OCI-LY7 (cell line): Measurements from ENCODE around the gene HELZ.

ENCODE experiments used
- EZH2phosphoT487 ChIP-seq: fragments of 200-600 bp; sonication (generic); IDR thresholded peaks from 2 replicates; pipeline ENCODE4 v1.6.1; 2018; ENCODE audit warnings: low read depth, borderline replicate concordance, mild to moderate bottlenecking, mixed run types, antibody characterized with exemption, low read length, moderate library complexity, mixed read lengths
- TF ChIP-seq, protein P1 (sequence below): fragments of 200-600 bp; sonication (generic); conservative IDR thresholded peaks from 2 replicates; pipeline ENCODE4 v1.5.1; 2014; ENCODE audit warnings: mild to moderate bottlenecking, antibody characterized with exemption, low read length, moderate library complexity, mixed read lengths

DNA sequence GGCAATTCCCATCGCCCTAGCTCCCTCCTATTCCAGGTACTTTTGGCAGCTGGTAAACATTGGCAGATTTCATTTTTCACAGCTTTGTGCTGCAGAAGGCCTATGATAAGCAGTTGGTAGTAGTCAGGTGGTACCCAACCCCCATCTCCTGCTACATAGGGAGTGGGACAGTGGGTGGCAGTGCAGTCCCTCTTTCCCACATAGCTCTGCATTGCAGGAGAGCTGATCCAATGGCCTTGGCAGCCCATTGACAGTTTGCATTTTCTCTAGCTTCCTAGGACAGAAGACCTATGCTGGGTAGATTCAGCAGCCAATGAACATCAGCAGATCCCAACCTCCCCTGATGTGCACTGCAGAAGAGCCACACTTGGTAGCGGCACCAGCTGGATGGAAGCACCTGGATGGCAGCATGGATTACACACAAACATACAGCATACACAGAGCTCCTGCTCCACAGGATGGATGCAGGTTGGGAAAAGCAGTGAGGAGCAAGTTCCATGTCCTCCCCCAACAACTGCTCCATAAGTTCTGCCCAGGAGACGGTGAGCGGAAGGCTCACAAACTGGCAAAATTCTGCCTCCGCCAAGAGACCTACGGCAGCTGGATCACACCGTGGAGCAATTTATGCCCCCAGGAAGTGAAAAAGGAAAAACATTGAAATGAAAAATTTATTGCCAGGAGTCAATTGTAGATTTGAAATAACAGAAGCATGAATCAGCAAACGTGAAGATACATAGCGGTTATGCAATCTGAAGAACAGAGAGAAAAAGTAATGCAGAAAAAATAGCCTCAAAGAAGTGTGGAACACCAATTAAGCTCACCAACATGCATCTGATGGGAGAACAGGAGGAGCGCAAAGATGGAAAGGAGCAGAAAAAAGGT is 105.0 kb downstream of the HELZ start:
- TF ChIP-seq, protein P1, sequence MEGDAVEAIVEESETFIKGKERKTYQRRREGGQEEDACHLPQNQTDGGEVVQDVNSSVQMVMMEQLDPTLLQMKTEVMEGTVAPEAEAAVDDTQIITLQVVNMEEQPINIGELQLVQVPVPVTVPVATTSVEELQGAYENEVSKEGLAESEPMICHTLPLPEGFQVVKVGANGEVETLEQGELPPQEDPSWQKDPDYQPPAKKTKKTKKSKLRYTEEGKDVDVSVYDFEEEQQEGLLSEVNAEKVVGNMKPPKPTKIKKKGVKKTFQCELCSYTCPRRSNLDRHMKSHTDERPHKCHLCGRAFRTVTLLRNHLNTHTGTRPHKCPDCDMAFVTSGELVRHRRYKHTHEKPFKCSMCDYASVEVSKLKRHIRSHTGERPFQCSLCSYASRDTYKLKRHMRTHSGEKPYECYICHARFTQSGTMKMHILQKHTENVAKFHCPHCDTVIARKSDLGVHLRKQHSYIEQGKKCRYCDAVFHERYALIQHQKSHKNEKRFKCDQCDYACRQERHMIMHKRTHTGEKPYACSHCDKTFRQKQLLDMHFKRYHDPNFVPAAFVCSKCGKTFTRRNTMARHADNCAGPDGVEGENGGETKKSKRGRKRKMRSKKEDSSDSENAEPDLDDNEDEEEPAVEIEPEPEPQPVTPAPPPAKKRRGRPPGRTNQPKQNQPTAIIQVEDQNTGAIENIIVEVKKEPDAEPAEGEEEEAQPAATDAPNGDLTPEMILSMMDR, result no peak
- TF ChIP-seq EZH2phosphoT487, result no peak
